GM12872 (cell line): Measurements from ENCODE around the gene DACT3.

Experiments used
- TF ChIP-seq, protein P1 (sequence below): IDR thresholded peaks from 3 replicates; pipeline ENCODE4 v1.5.1; 2011; ENCODE audit warnings: low read depth, mild to moderate bottlenecking, low read length, moderate library complexity; ENCODE audit not compliant: insufficient read depth

Gene DACT3

DNA sequence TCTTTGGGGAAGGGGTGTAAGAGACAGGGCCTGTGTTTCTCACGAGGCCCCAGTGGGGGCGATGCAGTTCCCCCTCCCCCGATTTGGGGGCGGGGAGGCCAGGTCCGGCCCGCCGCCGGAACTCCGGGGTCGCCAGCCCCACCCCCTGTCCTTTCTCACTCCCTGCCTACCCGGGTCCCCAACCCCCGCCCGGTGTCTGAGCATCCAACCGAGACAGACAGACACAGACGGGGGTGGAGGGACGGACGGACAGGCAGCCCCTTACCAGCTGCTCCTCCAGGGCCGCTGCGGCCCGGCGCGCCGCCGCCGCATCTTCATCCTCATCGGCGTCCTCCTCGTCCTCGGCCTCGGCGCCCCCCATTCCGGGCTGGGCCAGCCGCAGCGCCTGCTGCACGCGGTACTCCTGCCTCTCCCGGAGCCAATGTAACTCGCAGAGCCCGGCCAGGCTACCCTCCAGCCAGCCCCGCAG lies 397 bp downstream of the DACT3 start:
- TF ChIP-seq, protein P1, sequence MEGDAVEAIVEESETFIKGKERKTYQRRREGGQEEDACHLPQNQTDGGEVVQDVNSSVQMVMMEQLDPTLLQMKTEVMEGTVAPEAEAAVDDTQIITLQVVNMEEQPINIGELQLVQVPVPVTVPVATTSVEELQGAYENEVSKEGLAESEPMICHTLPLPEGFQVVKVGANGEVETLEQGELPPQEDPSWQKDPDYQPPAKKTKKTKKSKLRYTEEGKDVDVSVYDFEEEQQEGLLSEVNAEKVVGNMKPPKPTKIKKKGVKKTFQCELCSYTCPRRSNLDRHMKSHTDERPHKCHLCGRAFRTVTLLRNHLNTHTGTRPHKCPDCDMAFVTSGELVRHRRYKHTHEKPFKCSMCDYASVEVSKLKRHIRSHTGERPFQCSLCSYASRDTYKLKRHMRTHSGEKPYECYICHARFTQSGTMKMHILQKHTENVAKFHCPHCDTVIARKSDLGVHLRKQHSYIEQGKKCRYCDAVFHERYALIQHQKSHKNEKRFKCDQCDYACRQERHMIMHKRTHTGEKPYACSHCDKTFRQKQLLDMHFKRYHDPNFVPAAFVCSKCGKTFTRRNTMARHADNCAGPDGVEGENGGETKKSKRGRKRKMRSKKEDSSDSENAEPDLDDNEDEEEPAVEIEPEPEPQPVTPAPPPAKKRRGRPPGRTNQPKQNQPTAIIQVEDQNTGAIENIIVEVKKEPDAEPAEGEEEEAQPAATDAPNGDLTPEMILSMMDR, result no peak

DNA sequence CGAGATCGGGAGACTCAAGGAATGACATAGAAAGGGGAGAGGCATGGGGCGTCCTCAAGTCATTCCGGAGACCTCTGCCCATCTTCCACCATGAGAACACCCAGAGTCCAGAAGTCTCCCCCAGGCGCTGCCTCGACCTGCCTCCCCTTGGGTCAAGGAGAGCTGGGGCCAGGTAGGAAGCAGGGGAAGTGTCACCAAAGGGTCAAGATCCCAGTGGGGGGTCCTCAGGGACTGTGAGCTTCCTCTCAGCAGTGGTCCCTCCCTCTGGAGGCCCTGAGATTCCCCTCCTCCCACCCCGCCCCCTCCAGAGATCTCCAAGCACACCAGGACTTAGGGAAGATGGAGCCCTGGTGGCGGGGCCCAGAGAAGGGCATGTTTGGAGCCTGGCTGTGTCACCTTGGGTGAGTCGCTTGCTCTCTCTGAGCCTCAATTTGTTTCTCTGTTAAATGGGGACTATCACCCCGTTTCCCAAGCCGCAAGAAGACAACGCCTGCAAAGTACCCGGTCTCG lies 919 bp downstream of the DACT3 start:
- TF ChIP-seq, protein P1, result no peak

DNA sequence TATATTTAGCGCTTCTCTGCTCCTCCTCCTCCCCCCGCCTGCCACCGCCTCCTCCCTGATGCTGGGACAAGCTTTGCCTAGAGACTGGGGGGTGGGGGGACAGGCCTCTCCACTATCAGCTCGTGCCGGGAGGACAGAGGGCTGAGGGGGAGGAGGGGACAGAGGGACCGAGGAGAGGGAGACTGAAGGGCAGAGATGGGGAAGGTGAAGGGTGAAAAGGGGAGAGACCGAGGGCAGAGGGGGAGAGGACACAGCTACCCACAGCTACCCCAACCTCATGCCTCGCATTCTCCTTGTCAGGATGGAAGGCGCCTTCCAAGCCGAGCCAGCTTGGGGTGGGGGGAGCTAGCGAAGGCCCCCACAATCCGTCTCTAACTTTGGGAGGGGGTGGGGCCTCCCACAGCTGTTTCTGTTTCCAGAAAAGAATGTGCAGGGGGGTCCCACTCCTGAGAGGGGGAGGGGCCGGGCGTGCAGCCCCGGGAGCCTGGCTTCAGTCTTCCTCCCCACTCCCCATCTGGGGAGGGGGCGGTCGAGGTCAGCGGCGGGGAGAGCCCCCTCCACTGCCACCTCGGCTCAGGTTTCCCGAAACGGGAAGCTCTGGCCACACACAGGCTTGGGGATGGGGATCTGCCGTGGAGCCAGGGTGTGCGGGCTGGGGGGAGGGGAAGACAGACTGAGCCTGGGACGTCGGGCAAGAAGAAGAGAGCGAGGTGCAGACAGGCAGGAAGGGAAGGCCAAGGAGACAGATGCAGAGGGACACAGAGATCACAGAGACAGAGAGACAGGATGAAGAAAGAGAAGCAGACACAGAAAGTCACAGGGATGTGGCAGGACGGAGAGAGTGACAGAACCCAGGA lies 1.6 kb downstream of the DACT3 start:
- TF ChIP-seq, protein P1, result no peak

DNA sequence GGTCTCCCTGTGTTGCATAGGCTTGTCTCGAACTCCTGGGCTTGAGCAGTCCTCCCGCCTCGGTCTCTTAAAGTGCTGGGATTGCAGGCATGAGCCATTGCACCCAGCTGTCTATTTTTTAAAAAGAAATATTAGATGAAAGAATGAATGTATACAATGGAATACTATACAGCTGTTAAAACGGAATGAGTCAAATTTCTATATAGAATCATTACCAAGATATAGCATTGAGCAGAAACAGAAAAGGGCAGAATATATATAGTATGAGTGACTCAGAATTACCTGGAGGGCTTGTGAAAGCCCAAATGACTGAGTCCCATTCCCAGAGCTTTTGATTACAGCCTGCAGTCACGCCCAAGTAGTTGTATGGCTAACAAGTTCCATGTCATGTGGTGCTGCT lies 4.4 kb downstream of the DACT3 start:
- TF ChIP-seq, protein P1, result no peak

DNA sequence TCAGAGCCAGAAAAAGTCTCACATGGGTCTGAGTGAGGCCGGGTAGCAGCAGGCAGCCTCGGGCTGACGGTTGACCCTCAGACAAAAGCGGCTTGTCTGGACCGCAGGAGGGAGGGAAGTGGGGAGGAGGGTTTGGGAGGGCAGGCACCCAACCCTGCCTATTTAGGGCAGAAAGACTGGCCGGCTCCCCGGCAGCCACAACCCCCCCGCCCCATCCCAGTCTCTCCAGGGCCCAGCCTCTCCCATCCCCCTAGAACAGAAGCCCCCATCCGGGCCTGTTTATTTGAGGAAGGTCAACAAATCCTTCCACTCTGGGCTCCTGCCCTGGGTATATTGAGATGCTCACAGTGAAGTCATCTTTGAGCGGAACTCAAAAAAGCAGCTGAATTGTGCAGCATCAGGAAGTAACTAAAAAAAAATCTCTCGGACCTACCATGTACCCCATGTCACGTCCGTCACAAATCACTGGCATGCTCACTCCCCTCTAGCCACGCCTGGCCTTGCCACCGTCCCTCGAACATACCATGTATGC lies 6.3 kb downstream of the DACT3 start:
- TF ChIP-seq, protein P1, result no peak

DNA sequence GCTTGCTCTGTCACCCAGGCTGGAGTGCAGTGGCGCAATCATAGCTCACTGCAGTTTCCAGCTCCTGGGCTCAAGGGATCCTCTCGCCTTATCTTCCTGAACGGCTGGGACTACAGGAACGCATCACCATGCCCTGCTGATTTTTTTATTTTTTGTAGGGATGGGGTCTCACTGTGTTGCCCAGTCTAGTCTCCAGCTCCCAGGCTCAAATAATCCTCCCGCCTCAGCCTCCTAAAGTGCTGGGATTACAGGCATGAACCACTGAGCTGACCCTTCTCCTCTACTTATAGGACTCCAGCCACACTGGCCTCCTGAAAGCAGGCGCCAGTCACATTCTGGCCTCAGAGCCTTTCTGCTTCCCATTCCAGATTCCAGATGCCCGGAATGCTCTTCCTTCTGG lies 10.5 kb downstream of the DACT3 start:
- TF ChIP-seq, protein P1, result no peak
